GM18517 (cell line): ENCODE results near the gene CFAP70.
A peak's percentile ranks its signal among the peaks of the same experiment; 100 is the strongest.
"Not testable (repeated sequence)": the region's sequence is repeated elsewhere in the genome, so short reads cannot be mapped to it uniquely, and the experiment has no call there.

Source experiments
- ATAC-seq: cut with Tn5 transposase; IDR thresholded peaks from one replicate; pipeline ENCODE4 v1.9.1; 2021; ENCODE audit warnings: mild to moderate bottlenecking, moderate library complexity; ENCODE audit not compliant: unreplicated experiment

CFAP70 gene

DNA sequence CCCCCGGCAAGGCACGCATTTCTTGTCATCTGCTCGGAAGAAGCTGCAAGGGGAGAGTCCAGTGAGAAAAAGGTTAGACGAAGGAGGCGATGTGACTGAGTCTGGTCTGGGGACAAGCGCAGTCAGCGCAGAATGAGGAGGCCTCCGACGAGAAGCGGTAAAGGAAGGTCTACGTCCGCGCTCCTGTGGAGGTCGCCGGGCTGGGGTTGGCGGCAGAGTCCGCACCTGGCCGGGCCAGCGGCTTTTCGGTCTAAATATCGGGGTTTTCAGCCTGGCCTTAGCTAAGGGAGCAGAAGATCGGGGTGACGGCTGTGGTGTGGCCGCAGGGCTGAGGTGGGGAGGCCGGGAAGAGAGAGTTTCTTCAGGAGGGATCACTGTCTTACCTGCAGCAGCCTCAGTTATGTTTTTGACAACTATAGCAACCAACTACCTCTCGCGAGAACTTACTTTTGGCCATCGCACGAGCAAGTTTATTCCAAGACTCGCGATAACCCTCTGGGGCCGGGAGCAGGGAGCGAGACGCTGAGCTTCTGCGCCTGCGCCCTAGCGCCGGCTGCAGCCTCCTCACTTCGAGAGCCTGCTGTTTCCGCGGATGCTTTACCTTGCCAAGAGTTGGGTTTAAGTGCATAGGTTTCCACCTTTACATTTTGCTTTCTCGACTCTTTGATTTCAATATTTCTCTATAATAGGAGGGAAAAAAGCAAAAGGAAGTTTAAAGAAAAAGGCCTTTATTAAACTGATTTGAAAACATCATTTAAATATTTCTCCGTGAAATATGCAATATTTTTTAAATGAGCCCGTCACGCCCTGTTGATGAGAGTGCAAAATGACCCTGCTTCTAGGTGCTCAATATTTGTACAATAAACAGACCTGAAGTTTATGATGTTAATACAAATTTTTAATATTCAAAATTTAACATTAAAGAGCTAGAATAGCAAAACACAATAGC, at the start of gene CFAP70:
TSS of gene CFAP70 (minus strand) at position 534 of the 949 bp plus-strand sequence. CDS start 4,068 bp downstream, outside the sequence.
- ATAC-seq = peak; percentile 95

DNA sequence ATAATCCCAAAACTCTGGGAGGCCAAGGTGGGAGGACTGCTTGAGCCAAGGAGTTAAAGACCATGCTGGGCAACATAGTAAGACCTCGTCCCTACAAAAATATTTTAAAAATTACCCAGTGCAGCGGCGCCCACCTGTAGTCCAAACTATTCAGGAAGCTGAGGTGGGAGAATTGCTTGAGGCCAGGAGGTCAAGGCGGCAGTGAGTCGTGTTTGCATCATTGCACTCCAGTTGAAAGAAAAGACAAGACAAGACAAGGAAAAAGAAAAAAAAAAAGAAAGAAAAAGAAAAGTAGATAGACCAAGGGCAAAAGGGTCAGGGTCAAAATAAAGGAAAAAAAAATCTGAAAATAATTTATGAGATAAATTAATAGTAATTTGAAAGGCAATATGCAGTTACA, 49.4 kb upstream of the CFAP70 start:
- ATAC-seq = no peak

DNA sequence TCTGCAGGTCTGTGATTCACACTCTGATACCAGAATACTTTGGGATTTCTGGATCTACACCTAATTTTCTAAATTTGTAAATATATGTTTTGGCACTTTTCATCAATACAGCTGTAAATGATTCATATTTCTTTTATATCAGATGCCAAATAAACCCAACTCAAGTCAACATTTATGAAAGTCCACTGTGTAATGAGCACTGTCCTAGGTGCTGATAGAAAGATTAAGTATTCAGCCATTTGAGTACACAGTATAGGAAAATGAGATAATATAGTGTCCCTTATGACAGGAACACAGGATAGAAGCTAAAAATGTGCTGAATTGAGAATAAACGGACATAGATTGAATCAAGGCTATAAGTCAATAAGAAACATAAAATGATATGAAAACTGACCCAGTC, 48.8 kb upstream of the CFAP70 start:
- no peak for ATAC-seq

DNA sequence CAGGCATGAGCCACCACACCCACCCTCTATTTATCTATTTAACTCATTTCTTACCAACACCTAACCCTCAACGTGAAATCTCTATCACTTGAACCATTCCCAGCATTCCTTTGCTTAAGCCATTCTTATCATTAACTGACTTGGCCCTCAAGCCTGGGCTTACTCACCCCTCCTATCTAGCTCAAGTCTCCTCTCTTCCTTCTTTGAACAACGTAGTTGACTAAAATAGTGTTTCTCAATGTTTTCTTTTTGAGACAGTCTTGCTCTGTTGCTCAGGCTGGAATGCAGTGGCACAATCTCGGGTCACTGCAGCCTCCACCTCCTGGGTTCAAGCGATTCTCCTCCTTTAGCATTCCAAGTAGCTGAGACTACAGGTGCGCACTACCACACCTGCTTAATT, 48.2 kb upstream of the CFAP70 start:
- ATAC-seq = no peak

DNA sequence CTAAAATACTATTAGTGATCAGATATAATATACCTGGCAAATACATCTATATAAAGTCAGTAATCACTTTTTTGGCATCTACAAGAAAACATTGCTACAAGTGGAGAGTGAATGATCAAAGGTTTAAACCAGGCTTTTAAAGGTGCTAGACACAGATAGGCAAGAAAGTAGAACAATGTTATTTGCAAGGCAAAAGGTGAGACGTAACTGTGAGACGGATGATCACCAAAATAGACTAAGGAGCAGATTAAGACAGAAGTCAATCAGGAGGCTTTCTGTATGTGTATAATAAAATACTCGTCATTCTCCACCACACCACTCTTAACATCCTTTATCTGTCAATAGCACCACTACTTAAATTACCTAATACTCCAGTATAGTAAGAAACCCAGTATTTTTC, 46.9 kb upstream of the CFAP70 start:
- ATAC-seq = no peak

- ATAC-seq = no peak
These were observed 46.0 kb upstream of the CFAP70 start for GRCh38 chr10:73404690-73405089.

- no peak for ATAC-seq
These were observed 43.0 kb upstream of the CFAP70 start for GRCh38 chr10:73401636-73402035.

DNA sequence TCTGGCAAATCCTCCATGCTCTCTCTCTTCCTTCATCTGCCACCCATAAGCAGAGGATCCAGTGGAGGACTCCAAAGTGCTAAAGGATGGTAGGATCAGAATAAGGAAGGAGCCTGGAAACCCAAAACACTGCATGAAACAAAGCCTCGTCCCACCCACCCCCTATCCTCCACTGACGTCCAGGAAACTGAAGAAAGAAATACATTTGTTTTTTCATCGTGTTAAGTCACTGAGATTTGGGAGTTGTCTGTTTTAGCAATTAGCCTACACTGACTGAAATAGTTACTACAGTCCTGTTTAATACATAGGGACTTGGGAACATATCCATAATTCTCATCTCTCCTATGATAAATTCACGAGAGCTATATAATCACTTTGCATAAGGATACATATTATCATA, 40.4 kb upstream of the CFAP70 start:
- ATAC-seq = no peak

- ATAC-seq = no peak
These were observed 39.4 kb upstream of the CFAP70 start for GRCh38 chr10:73398024-73398423.

GRCh38 chr10:73394325-73394724, 35.7 kb upstream of the CFAP70 start:
- not testable (repeated sequence) for ATAC-seq

DNA sequence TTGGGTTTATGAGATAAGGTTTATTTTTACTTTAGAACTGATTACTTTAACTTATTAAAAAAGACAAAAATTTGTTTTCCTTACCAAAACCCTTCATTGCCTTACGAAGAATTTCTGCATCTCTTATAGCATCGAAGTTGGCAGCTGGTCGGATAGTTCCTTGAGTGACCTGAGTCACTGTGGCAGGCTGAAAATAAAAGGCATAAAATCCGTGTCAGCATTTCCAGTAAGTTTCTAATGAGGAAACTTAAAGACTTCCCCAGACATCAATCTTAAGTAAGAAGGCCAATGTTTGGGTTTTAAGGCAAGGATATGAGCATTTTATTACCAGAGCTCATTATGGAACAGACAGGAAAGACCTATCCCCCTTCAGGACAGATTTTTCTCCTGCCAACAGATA, 29.6 kb upstream of the CFAP70 start:
- ATAC-seq = no peak

DNA sequence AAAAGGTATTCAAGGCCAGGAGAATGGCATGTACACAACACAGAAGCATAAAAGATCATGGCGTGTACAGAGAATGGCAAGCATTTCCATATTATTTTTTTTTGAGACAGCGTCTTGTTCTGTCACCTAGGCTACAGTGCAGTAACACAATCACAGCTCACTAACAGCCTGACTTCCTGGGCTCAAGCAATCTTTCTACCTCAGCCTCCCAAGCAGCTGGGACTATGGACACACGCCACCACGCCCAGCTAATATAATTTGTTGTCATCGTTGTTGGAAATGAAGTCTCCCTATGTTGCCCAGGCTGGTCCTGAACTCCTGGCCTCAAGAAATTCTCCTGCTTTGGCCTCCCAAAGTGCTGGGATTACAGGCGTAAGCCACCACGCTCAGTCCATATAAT, 27.9 kb upstream of the CFAP70 start:
- ATAC-seq = no peak

DNA sequence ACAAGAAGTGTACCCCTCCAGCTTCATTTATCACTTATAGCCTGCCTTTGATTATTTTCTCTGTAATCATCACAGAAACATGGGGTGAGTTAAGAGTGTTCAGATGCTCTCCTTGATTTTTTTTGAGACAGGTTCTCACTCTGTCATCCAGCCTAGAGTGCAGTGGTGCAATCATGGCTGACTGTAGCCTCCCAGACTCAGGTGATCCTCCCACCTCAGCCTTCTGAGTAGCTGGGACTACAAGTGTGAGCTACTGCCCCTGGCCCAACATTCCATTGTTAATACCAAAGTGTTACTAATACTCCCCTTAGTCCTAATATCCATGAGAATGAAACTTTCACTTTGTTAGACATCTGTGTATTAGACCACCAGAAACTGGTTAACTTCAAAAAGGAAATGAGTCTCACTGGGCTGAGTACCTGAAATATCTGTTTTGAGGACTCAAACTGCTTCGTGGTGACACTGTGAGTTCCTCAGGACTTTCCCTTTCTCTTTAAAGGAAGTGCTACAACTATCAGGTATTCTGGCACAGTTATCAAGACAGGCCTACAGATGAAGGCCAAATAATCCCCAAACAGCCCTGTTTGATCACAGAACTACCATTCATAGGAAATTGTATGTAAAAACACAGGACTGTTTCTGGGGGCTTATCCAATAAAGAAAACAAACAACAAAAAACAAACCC, 20.5 kb upstream of the CFAP70 start:
- no peak for ATAC-seq

GRCh38 chr10:73376679-73377078, 18.0 kb upstream of the CFAP70 start:
- ATAC-seq = no peak

GRCh38 chr10:73368238-73368637, 9.6 kb upstream of the CFAP70 start:
- ATAC-seq = no peak

DNA sequence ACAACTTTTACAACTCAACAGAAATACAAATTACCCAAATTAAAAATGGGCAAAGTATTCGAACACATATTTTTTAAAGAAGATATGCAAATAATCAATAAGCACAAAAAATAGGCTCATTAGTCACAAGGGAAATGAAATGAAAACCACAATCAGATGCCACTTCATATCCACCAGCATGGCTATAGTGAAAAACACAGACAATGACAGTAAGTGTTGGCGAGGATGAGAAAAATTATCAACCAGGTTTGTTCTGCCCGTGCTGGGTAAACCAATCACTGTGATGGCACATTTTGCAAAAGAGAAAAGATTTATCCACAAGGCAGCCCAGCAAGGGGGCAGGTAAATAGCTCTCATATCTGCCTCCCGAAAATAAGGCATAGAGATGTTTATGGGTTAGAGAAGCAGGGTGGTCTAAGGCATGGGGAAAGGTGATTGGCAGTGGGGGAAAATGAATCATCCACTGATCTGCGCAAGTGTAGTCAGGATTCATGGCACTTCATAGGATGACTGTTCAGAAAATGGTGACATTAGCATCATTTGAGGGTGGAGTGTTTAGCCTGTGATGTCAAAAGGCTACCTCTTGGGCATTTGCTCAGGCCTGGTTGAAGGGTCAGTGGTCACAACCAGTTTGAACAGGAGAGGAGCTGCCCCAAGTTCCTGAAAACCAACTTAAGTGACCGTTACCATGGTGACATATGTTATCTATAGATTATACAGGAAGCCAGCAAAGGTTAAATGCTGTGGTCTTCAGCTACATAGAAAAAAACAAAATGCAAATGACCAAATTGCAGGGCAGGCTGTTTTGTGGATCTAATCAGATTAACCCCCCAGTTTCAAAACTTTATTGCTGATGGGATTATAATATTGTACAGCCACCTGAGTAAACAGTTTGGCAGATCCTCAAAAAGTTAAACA, 8.0 kb upstream of the CFAP70 start:
- no peak for ATAC-seq

DNA sequence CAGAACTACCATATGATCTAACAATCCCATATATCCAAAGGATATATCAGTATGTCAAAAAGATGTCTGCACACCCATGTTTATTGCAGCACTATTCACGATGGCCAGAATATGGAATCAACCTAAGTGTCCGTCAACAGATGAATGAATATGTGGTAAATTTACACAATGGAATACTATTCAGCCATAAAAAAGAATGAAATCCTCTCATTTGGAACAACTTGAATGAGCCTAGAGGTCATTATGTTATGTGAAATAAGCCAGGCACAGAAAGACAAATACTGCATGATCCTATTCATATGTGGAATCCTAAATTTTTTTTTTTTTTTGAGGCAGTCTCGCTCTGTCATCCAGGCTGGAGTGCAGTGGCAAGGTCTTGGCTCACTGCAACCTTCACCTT, 6.3 kb upstream of the CFAP70 start:
- no peak for ATAC-seq

DNA sequence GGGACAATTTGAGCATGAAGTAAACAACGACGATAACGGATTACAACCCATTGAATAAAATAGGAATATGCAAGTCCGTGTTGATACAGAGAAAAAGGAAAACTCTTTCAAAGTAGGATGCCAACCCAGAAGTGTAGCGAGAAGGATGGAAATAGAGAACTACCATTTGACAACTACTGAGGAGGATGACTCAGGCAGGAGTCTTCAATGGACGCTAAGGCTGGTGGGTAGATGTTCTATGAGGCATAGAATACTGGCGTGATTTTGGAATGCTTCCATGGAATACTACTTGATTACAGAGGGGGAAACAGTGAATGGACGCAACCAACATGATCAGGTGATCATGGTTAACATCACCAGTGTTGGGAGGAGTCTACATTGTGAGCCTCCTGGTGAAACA, 828 bp upstream of the CFAP70 start:
- no peak for ATAC-seq

- no peak for ATAC-seq
These were observed 843 bp downstream of the CFAP70 start for GRCh38 chr10:73357821-73358220.

DNA sequence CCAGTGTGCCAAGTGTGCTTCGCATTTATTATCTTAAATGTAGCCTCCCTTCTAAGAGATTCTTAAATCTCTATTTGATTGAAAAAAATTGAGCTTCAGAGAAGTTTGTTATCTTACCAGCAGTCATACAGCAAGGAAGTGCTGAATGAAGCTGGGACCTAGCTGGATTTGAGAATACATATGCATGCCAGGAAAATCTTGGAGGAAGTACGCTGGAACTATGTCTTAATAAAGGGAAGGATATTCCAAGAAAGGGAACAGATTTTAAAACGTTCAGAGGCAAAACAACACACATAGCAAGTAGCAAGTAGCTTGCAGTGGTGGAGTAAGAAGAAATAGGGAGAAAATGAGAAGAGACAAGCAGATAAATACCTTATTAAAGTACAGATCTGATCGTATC, 1.5 kb downstream of the CFAP70 start:
- ATAC-seq = no peak

DNA sequence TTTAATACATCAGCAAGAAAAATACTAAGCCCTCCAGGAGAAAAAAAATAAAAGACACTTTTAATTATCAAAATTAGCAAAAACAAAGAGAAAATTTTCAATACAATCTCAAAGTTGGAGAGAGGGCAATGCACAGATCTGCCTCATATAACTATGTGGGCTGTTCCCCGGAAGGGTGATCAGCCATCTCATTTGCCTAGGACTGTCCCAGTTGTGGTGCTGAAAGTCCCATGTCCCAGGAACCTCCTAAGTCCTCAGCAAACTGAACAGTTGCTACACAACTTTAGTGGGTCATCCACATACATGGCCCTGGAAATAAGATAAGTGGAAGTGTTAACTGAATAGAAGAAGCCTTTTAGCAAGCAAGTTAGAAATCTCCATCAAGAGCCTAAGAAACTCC, 14.4 kb downstream of the CFAP70 start:
- no peak for ATAC-seq
